ENCODE measurements around the gene PARM1. TPM values are rescaled to one million over a fixed set of nuclear protein-coding genes. Genes with fewer than 3 reads are reported as not detected.
A peak's percentile ranks its signal among the peaks of the same experiment; 100 is the strongest.

Gene PARM1
- total and polyA plus RNA-seq, 2 donors (not counting 1 experiment from before 2014, with no cell fraction given), result 0.30 to 2.0 TPM

- no peaks in the 10 kb centered on the region for H3K4me1 ChIP-seq (ENCODE audit: control insufficient read depth, extremely low read depth, insufficient read depth, low read length)
- H3K9ac ChIP-seq (ENCODE audit: insufficient read depth, low read length), result no peak overlapping the region
- TF ChIP-seq CTCF (conservative IDR thresholded peaks at IDR 0.05 in 1 of 2, IDR thresholded peaks at IDR 0.05 in 1 of 2; ENCODE audit: low read depth in 1 of 2, low read length in 2 of 2) (no peak), EZH2 (IDR thresholded peaks at IDR 0.05; ENCODE audit: low read length, missing control alignments) (no peak)
- H3K9me3 ChIP-seq (ENCODE audit: control insufficient read depth, insufficient read depth, low read depth, low read length), result no peaks in the 10 kb centered on the region
- H3K79me2 ChIP-seq (ENCODE audit: control insufficient read depth, insufficient read depth, low read length), result no peaks in the 10 kb centered on the region
- H3K4me2 ChIP-seq (ENCODE audit: extremely low read depth, insufficient read depth, low read length), result no peak overlapping the region
- no peak overlapping the region for H3K4me3 ChIP-seq (replicated peaks in 1 of 4; ENCODE audit: control extremely low read depth in 1 of 4, insufficient read depth in 1 of 4, low read depth in 3 of 4, low read length in 4 of 4)
- H3K36me3 ChIP-seq (ENCODE audit: control insufficient read depth, insufficient read depth, low read length), result no peaks in the 10 kb centered on the region
- DNase-seq (ENCODE audit: low read depth in 2 of 2), result no peak
- H3K27me3 ChIP-seq (ENCODE audit: control insufficient read depth, insufficient read depth, low read length), result no peaks in the 10 kb centered on the region
- no peak overlapping the region for H2AFZ ChIP-seq (ENCODE audit: low read length)
- no peaks in the 10 kb centered on the region for H4K20me1 ChIP-seq (ENCODE audit: control insufficient read depth, extremely low read depth, insufficient read depth, low read length)
- H3K27ac ChIP-seq (ENCODE audit: insufficient read depth, low read length), result no peak overlapping the region
Observed at GRCh38 chr4:74968456-74969164, 35.7 kb downstream of the PARM1 start.

GRCh38 chr4:74969507-74970474 lies 36.9 kb downstream of the PARM1 start:
- no peak overlapping the region for H3K4me3 ChIP-seq (replicated peaks in 1 of 4; ENCODE audit: control extremely low read depth in 1 of 4, insufficient read depth in 1 of 4, low read depth in 3 of 4, low read length in 4 of 4)
- H3K9ac ChIP-seq (ENCODE audit: insufficient read depth, low read length), result no peak overlapping the region
- TF ChIP-seq CTCF (conservative IDR thresholded peaks at IDR 0.05 in 1 of 2, IDR thresholded peaks at IDR 0.05 in 1 of 2; ENCODE audit: low read depth in 1 of 2, low read length in 2 of 2), result peak in 1 of 2 donors; percentile 16
- no peak for TF ChIP-seq EZH2 (IDR thresholded peaks at IDR 0.05; ENCODE audit: low read length, missing control alignments)
- no peak overlapping the region for H3K4me2 ChIP-seq (ENCODE audit: extremely low read depth, insufficient read depth, low read length)
- no peaks in the 10 kb centered on the region for H4K20me1 ChIP-seq (ENCODE audit: control insufficient read depth, extremely low read depth, insufficient read depth, low read length)
- no peaks in the 10 kb centered on the region for H3K27me3 ChIP-seq (ENCODE audit: control insufficient read depth, insufficient read depth, low read length)
- H3K9me3 ChIP-seq (ENCODE audit: control insufficient read depth, insufficient read depth, low read depth, low read length), result no peaks in the 10 kb centered on the region
- H3K27ac ChIP-seq (ENCODE audit: insufficient read depth, low read length), result no peak overlapping the region
- no peak overlapping the region for H2AFZ ChIP-seq (ENCODE audit: low read length)
- no peaks in the 10 kb centered on the region for H3K36me3 ChIP-seq (ENCODE audit: control insufficient read depth, insufficient read depth, low read length)
- no peak for DNase-seq (ENCODE audit: low read depth in 2 of 2)
- H3K79me2 ChIP-seq (ENCODE audit: control insufficient read depth, insufficient read depth, low read length), result no peaks in the 10 kb centered on the region
- no peaks in the 10 kb centered on the region for H3K4me1 ChIP-seq (ENCODE audit: control insufficient read depth, extremely low read depth, insufficient read depth, low read length)

GRCh38 chr4:74970577-74970976 lies 37.7 kb downstream of the PARM1 start:
- TF ChIP-seq CTCF (conservative IDR thresholded peaks at IDR 0.05 in 1 of 2, IDR thresholded peaks at IDR 0.05 in 1 of 2; ENCODE audit: low read depth in 1 of 2, low read length in 2 of 2), result no peak
- no peak for TF ChIP-seq EZH2 (IDR thresholded peaks at IDR 0.05; ENCODE audit: low read length, missing control alignments)
- no peak overlapping the region for H3K4me2 ChIP-seq (ENCODE audit: extremely low read depth, insufficient read depth, low read length)
- H3K9ac ChIP-seq (ENCODE audit: insufficient read depth, low read length), result no peak overlapping the region
- H3K4me3 ChIP-seq (replicated peaks in 1 of 4; ENCODE audit: control extremely low read depth in 1 of 4, insufficient read depth in 1 of 4, low read depth in 3 of 4, low read length in 4 of 4), result no peak overlapping the region
- no peak overlapping the region for H3K27ac ChIP-seq (ENCODE audit: insufficient read depth, low read length)
- no peaks in the 10 kb centered on the region for H3K27me3 ChIP-seq (ENCODE audit: control insufficient read depth, insufficient read depth, low read length)
- H3K9me3 ChIP-seq (ENCODE audit: control insufficient read depth, insufficient read depth, low read depth, low read length), result no peaks in the 10 kb centered on the region
- H2AFZ ChIP-seq (ENCODE audit: low read length), result no peak overlapping the region
- DNase-seq (ENCODE audit: low read depth in 2 of 2), result no peak
- H3K4me1 ChIP-seq (ENCODE audit: control insufficient read depth, extremely low read depth, insufficient read depth, low read length), result no peaks in the 10 kb centered on the region
- no peaks in the 10 kb centered on the region for H3K36me3 ChIP-seq (ENCODE audit: control insufficient read depth, insufficient read depth, low read length)
- no peaks in the 10 kb centered on the region for H3K79me2 ChIP-seq (ENCODE audit: control insufficient read depth, insufficient read depth, low read length)
- no peaks in the 10 kb centered on the region for H4K20me1 ChIP-seq (ENCODE audit: control insufficient read depth, extremely low read depth, insufficient read depth, low read length)
